Measurements from ENCODE around the gene DUSP3. TPM values are rescaled to one million over a fixed set of nuclear protein-coding genes. Genes with fewer than 3 reads are reported as not detected.

The DUSP3 gene
- total RNA-seq, 1 donor from 2014 or later: 100.0 TPM

GRCh38 chr17:43728081-43728480 is 50.7 kb downstream of the DUSP3 start:
- intact Hi-C loops (cut with DNase I): no loop called here
- Histone ChIP-seq H3K9me3 (no peaks in the 10 kb centered on the region), H3K36me3 (no peaks in the 10 kb centered on the region), H3K27me3 (no peaks in the 10 kb centered on the region), H3K4me3 (no peak overlapping the region), H3K4me1 (no peaks in the 10 kb centered on the region), H3K27ac (no peak overlapping the region)
- TF ChIP-seq CTCF (IDR thresholded peaks at IDR 0.05): no peak
- ATAC-seq: no peak
- no peak for DNase-seq

GRCh38 chr17:43723697-43724359 is 54.9 kb downstream of the DUSP3 start:
- no peaks in the 10 kb centered on the region for H3K27me3 ChIP-seq
- DNase-seq (no peak), ATAC-seq (no peak)
- H3K9me3 ChIP-seq: no peaks in the 10 kb centered on the region
- no peak overlapping the region for H3K27ac ChIP-seq
- no peak overlapping the region for H3K4me3 ChIP-seq
- H3K4me1 ChIP-seq: peaks cover 4% of the 10 kb centered on the region
- no peak for TF ChIP-seq CTCF (IDR thresholded peaks at IDR 0.05)
- H3K36me3 ChIP-seq: no peaks in the 10 kb centered on the region
- intact Hi-C loops (cut with DNase I): no loop called here

GRCh38 chr17:43722870-43723665 is 55.7 kb downstream of the DUSP3 start:
- no peaks in the 10 kb centered on the region for H3K36me3 ChIP-seq
- no peak for TF ChIP-seq CTCF (IDR thresholded peaks at IDR 0.05)
- no peak for DNase-seq
- no peak for ATAC-seq
- no peak overlapping the region for H3K4me3 ChIP-seq
- intact Hi-C loops (cut with DNase I): no loop called here
- peaks cover 4% of the 10 kb centered on the region for H3K4me1 ChIP-seq
- H3K27ac ChIP-seq: no peak overlapping the region
- H3K27me3 ChIP-seq: no peaks in the 10 kb centered on the region
- no peaks in the 10 kb centered on the region for H3K9me3 ChIP-seq

- Histone ChIP-seq H3K27ac (no peak overlapping the region), H3K4me1 (peaks cover 4% of the 10 kb centered on the region), H3K27me3 (no peaks in the 10 kb centered on the region), H3K36me3 (no peaks in the 10 kb centered on the region), H3K4me3 (no peak overlapping the region), H3K9me3 (no peaks in the 10 kb centered on the region)
- DNase-seq (no peak), ATAC-seq (no peak)
- intact Hi-C loops (cut with DNase I): no loop called here
- no peak for TF ChIP-seq CTCF (IDR thresholded peaks at IDR 0.05)
Measured at GRCh38 chr17:43722269-43722619, 56.5 kb downstream of the DUSP3 start.

DNA sequence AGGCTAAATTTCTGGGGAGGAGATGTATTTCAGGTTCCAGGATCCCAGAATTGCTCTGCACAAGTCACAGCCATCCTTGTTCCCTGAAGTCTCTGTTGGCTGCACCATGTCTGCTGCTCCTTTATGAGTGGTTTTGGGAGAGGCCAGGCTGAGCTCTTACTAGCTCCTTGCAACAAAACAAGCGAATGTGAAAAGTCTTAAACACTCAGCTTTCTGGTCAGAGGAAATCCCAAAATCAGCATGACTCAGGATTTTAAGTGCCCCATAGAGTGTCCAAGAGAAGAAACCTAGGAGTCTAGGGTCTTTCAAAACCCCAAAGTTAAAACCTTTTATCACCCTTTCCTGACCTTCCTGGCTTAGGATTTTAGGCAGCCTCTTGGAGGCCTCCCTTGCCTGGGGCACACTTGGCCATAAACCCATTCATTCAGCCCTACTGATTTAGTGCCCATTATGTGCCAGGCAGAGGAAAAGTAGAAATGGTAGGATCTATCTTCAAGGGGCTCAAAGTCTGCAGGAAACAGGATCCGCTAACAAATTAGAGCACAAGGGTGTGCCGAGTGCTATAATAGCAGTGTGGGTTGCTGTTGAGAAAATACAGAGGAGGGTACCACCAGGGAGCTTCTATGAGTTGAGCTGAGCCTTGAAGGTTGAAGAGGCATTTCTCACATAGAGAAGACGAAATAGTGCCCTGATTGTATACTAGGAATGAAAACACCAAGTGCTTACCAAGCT is 57.1 kb downstream of the DUSP3 start:
- no peak for TF ChIP-seq CTCF (IDR thresholded peaks at IDR 0.05)
- H3K4me1 ChIP-seq: peaks cover 4% of the 10 kb centered on the region
- intact Hi-C loops (cut with DNase I): no loop called here
- no peaks in the 10 kb centered on the region for H3K36me3 ChIP-seq
- ATAC-seq (no peak), DNase-seq (no peak)
- no peaks in the 10 kb centered on the region for H3K9me3 ChIP-seq
- no peak overlapping the region for H3K27ac ChIP-seq
- H3K27me3 ChIP-seq: no peaks in the 10 kb centered on the region
- H3K4me3 ChIP-seq: no peak overlapping the region
